HG02798 (cell line): Measurements from ENCODE around the gene KIAA1191.
"Not testable (repeated sequence)": the region's sequence is repeated elsewhere in the genome, so short reads cannot be mapped to it uniquely, and the experiment has no call there.

Experiments used
- ATAC-seq: cut with Tn5 transposase; IDR thresholded peaks from one replicate; pipeline ENCODE4 v1.9.1; 2021; ENCODE audit warnings: mild to moderate bottlenecking; ENCODE audit not compliant: unreplicated experiment, poor library complexity

Gene KIAA1191

DNA sequence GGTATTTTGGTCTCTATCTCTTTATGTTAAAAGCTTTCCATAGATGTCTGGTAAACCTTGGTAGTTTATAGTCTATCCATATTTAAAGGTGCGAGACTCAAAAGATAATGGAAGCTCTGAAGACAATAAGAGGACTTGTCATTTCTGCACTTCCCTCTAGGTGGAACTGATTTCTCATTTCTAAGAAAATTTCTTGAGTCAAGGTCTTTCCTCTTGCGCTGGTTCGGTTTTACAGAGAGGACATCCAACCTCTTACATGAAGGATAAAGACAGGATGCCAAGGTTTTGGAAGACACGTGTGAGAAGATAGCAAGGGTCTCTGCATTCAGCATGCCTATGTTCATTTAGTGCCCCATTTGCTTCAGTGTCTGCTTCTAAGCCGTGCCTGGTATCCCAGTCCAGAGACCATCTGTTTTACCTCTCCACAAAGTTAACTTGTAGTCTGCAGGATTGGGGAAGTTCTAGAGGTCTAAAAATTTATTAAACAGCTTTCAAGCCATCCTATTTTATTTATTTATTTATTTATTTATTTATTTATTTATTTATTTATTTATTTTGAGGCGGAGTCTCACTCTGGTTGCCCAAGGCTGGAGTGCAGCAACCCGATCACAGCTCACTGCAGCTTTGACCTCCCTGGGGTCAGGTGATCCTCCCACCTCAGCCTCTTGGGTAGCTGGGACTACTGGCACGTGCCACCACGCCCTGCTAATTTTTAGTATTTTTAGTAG, 41.6 kb downstream of the KIAA1191 start:
- ATAC-seq: no peak

DNA sequence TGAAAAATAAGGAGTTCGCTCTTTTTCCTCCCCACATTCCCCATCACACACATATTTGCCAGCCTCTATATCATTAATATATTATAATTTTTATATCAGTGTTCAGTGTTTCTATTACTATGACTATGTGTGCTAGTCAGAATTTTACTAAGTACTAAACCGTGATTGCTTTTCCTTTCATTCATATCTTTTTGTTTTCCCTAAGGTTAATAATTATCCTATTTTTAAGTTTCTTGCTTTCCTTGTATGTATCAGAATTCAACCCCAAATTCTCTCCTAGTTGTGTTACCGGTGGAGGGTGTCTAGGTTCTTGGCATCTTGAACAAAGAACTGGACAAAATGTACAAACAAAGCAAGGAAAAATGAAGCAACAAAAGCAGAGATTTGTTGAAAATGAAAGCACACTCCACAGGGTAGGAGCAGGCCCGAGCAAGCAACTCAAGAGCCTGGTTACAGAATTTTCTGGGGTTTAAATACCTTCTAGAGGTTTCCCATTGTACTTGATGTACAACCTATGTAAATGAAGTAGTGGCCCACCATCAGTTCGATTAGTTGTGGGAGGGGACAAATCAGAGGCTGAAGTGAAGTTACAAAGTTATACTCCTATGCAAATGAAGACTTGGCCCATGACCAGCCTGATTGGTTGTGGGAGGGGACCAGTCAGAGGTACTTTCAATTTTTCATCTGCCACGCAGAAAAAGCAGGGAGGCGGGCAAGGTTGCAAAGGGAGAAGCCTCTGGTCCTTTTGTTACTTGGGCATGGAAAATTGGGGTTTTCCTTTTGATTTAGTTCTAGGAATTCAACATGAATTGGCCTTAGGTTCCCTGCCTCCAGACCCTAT, 43.8 kb downstream of the KIAA1191 start:
- ATAC-seq: no peak

DNA sequence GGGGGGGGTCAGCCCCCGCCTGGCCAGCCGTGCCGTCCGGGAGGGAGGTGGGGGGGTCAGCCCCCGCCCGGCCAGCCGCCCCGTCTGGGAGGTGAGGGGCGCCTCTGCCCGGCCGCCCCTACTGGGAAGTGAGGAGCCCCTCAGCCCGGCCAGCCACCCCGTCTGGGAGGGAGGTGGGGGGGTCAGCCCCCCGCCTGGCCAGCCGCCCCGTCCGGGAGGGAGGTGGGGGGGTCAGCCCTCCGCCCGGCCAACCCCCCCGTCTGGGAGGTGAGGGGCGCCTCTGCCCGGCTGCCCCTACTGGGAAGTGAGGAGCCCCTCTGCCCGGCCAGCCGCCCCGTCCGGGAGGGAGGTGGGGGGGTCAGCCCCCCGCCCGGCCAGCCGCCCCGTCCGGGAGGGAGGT, 56.2 kb downstream of the KIAA1191 start:
- ATAC-seq: not testable (repeated sequence)
